ENCODE results near the gene SDR39U1.
"Not testable (repeated sequence)": the region's sequence is repeated elsewhere in the genome, so short reads cannot be mapped to it uniquely, and the experiment has no call there.

SDR39U1 gene, protein sequence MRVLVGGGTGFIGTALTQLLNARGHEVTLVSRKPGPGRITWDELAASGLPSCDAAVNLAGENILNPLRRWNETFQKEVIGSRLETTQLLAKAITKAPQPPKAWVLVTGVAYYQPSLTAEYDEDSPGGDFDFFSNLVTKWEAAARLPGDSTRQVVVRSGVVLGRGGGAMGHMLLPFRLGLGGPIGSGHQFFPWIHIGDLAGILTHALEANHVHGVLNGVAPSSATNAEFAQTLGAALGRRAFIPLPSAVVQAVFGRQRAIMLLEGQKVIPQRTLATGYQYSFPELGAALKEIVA

DNA sequence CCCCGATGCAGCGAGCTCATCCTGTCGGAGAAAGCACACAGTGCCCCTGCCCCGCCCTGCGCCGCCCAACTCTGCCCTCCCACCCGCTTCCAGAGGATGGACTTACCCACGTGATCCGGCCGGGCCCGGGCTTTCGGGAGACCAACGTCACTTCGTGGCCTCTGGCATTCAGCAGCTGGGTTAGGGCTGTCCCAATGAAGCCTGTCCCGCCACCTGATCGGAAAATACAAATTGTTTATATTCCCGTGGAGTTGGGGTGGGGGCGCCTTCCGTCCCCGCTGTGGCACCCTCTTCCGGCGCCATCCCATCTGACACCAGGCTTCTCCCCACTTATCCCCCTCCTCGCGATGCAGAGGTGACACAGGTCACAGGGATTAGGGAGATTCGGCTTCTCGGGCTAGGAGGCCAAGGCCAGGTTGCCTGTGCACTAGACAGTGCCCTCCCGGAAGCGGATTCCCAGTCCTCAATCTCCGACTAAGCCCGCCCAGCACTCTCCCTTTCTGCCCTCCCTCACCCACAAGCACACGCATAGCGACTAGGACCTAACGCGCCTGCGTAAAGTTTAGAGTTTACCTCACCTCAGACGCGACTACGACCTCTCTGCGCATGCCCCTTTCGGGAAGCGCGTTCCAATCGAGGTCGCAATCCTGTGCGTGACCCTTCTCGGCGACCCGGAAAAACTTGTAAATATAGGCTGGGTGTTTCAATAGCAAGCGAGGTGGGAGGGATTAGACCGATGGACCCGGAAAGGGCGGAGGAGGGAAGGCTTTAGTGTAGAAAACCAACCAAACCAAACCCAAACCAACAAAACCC, at the start of gene SDR39U1:
TSS of gene SDR39U1 (minus strand) at position 537 of the 813 bp plus-strand sequence. CDS start at position 530, 7 bp downstream.
- peak; percentile 99 for DNase-seq (ENCODE audit: low spot score)

DNA sequence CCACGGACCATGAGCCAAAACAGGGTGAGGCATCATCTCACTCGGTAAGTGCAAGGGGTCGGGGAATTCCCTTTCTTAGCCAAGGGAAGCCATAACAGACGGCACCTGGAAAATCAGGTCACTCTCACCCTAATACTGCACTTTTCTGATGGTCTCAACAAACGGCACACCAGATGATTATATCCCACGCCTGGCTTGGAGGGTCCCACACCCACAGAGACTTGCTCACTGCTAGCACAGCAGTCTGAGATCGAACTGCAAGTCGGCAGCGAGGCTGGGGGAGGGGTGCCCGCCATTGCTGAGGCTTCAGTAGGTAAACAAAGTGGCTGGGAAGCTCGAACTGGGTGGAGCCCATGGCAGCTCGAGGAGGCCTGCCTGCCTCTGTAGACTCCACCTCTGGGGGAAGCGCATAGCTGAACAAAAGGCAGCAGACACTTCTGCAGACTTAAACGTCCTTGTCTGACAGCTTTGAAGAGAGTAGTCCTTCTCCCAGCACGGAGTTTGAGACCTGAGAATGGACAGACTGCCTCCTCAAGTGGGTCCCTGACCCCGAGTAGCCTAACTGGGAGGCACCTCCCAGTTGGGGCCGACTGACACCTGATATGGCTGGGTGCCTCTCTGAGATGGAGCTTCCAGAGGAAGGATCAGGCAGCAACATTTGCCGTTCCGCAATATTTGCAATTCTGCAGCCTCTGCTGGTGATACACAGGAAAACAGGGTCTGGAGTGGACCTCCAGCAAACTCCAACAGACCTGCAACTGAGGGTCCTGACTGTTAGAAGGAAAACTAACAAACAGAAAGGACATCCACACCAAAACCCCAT, 49.2 kb upstream of the SDR39U1 start:
- DNase-seq (ENCODE audit: low spot score): not testable (repeated sequence)

DNA sequence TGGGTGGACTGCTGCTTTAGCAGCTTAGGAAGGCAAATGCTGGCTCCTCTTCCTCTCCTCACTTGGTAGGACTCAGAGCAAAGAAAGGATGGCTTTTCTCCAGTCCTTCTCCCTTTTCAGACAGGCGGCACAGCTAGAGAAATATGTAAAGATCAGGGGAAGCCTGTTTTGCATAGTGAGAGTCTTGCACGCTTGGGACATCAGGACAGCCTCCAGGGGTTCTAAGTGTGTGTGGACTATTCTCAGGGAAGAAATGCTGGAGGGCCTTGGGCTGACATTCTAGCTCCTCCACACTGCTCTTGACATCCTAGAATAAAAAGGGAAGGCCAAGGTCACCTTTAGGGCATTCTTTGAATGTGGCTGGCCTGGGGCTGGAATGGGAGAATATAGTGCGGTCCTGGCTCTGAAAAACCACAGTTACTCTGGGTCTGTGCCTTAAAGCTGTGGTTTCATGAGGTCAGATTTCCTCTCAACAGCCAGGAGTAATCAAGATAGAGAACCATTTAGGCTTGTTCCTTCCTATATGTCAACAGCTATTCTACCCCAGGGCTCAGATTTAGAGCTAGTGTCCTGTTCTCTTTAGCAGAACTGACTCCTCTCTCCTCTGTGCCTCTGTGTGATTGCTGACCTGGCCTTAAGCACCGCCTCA, 41.2 kb upstream of the SDR39U1 start:
- peak; percentile 30 for DNase-seq (ENCODE audit: low spot score)

DNA sequence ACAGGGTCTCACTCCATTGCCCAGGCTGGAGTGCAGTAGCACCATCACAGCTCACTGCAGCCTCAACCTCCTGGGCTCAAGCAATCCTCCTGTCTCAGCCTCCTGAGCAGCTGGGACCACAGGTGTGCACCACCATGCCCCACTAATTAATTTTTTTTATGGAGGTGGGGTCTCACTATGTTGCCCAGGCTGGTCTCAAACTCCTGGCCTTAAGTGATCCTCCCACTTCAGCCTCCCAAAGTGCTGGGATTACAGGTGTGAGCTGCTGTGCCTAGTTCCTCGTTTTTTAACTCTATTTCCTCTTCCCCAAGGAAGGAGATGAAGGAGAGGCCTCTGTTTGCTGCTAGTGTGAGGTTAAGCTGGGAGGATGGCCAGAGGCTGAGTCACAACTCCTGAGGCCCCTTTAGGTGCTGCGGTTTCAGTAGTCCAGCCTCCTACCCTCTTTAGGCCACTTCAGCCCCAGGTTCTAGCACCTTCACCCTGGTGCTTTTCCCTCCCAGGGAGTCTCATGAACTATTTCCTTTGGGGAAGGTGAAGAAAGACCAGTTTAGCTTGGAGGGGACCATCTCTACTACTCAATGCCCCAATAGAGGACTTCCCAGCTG, 40.2 kb upstream of the SDR39U1 start:
- DNase-seq (ENCODE audit: low spot score): not testable (repeated sequence)

DNA sequence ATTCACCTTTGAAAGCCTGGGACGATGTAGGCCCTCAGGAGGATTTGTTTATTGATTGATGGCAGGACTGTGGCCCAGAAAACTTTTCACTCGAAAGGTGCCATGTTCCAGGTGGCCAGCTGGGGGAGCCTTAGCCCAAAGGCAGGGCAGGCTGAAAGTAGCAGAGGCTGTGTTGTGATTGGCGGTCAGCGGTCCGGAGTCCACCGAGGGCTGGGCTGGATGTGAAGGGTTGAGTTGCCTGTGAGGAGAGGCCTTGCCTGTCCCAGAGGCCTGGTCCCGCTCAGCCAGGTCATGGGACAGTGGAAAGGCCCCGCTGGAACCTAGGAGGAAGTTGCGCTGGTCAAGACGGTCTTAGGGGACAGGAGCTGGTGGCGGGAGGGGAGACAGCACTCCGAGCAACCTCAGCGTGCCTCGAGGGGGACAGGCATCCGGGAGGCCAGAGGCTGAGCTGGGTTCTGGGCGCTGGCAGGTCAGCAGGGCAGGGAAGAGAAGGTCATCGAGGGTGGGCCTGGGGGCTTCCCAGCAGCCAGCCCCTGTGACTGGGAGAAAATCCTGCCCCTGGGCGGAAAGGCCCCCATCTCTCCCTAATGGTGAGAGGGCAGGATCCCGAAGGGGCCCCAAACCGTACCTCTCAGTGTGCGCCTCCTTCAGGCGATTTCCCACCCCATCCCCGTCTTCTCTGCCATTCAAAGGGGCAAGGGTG, 39.2 kb upstream of the SDR39U1 start:
- peak; percentile 60 for DNase-seq (ENCODE audit: low spot score)

DNA sequence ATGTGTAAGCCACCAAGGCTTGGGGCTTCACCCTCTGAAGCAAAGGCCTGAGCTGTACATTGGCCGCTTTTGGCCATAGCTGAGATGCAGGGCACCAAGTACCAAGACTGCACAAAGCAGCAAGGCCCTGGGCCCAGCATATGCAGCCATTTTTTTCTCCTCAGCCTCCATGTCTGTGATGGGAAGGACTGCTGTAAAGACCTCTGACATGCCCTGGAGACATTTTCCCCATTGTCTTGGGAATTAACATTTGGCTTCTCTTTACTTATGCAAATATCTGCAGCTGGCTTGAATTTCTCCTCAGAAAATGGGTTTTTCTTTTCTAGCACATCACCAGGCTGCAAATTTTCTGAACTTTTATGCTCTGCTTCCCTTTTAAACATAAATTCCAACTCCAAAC, 37.4 kb upstream of the SDR39U1 start:
- DNase-seq (ENCODE audit: low spot score): not testable (repeated sequence)

DNA sequence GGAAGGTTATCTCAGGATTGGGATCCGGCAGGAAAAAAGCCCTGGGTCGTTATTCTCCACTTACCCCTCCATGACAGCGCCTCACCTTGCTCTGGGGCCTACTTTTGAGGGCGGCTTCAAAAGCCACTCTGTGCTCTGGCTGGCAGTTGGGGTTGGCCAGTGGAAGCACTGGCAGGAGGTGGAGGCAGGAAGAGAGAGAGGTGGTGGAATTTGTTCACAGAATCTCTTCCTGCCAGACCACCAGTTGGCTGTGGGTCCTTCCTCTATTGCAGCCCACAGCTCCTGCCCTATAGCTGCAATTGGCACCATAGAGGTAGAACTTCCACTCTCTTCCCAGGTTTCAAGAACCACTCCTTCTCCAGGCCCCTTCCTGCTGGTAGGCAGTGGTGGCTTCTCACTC, 32.7 kb upstream of the SDR39U1 start:
- DNase-seq (ENCODE audit: low spot score): no peak

DNA sequence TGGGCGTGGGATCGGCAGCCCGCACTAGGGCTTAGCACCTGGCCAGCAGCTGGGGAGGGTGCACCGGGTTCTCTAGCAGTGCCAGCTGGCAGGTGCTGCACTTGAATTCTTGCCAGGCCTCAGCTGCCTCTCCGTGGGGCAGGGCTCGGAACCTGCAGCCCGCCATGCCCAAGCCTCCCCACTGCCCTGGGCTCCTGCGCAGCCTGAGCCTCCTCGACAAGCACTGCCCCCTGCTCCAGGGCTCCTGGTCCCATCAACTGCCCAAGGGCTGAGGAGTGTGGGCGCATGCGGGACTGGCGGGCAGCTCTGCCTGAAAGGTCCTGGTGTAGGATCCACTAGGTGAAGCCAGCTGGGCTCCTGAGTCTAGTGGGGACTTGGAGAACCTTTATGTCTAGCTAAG, 30.6 kb upstream of the SDR39U1 start:
- no peak for DNase-seq (ENCODE audit: low spot score)

DNA sequence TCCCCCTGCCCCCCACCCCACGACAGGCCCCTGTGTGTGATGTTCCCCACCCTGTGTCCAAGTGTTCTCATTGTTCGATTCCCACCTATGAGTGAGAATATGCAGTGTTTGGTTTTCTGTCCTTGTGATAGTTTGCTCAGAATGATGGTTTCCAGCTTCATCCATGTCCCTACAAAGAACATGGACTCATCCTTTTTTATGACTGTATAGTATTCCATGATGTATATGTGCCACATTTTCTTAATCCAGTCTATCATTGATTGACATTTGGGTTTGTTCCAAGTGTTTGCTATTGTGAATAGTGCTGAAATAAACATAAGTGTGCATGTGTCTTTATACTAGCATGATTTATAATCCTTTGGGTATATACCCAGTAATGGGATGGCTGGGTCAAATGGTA, 27.9 kb upstream of the SDR39U1 start:
- DNase-seq (ENCODE audit: low spot score): not testable (repeated sequence)

DNA sequence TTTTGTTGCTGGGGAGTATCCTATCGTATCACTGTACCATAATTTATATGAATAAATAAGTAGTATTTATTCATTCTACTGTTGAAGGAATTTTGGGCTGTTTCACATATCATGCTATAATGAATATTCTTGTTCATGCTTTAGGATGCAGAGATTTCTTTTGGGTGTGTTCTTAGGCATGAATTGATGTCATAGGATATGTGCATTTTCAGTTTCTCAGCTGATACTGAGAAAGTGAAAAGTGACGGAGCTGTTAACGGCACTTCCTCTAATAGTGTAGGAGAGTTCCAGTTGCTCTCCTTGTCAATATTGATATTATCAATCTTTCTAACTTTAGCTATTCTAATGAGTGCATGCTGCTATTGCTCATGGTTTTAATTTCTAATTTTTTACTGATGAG, 23.2 kb upstream of the SDR39U1 start:
- no peak for DNase-seq (ENCODE audit: low spot score)

DNA sequence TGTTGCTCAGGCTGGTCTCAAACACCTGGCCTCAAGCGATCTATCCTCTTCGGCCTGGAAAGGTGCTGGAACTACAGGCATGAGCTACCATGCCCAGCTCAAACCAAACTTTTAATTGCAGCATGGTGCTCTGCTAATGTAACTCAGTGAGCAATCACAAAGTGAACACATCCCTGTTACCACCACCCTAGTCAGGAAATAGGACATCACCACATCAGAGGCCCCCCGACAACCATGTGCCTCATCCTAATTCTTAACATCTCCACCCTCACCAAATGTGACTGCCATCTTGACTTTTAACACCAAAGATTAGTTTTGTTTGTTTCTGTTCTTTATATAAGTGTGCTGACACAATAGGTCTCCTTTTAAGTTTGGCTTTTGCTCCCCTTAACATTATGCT, 22.8 kb upstream of the SDR39U1 start:
- DNase-seq (ENCODE audit: low spot score): no peak

DNA sequence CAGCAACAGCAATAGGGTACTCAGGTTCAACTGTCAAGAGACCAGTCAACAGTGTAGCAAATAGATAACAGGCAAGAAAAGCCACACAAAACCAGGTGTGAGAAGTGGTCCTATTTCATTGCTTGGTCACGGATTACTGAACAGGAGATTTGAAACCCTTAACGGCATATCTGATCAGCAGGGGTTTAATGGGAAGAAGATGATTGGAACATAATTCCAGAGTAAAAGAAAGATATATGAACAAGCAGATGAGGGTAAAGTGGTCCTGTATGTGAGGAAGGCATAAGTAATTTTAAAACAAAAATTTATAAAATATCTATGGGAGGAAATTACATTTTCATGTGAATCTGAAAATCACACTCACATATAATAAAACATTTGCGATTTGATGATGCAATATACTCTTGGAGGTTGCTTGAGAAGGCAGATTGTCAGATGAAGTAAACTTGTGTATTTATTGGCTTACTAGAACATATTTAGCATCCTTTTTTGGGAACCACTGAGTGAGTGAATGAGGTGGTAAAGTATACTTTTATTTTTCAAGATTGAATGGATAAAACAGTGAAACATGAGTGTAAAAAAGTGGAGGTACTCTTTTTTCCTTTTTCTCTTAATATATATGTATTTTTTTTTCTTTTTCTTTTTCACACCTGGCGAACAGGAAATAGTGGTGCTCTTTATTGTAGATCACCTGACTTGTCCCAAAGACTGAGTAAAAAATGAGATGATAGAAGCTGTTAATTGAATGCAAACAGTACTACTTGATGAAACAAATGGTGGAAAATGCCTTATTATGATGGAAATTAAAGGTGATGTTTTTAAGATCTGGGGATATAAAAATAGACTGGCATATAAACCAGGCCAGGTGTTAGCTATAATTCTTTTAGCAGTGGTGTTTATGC, 21.6 kb upstream of the SDR39U1 start:
- DNase-seq (ENCODE audit: low spot score): no peak

DNA sequence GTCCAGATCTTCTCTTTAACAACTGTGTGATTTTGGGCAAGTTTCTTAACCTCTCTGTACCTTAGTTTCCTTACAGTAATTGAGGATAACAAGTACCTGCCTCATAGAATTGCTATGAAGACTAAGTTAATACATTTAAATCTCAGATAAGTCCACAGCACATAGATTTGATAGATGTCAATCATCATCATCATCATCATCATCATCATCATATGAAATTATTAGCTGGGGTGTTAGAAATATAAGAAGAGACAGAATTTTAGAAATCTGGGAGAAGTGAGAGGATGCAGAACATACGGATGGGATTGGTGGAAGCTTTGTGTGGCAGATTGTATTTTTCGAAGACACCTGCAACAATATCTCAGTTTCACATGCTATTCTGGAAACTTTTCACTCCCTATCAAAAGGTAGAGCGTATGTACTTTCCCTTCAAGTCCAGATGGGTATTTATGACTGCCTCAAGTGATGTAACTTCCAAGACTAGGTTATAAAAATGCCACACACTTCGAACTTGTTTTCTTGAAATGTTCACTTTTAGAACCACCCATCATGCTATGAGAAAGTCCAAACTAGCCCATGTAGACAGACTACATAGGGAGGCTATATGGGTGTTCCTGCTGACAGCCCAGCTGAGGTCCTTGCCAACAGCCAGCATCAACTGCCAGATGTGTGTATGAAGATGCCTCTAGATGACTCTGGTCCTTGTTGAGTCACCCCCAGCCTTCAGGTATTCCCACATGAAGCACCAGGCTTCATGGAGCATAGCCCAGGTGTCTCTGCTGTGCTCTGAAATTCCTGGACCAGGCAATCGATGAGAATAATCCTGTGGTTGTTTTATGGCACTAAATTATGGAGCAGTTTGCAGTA, 20.7 kb upstream of the SDR39U1 start:
- no peak for DNase-seq (ENCODE audit: low spot score)

DNA sequence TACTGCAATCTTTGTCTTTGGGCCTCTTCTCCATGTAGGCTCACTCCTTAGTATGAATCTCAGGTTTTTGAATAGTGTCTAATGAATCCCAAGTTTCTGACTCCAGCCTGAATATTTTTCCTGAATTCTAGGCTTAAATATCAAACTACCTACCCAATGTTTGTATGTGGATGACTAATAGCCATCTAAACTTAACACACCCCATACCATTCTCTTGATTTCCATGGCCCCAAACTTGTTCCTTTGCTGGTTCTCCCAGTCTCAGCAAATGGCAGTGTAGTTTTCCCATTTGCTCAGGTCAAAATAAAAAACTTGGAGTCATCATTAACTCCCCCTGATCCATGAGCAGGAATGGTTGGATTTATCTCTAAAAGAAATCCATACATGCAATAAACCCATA, 18.8 kb upstream of the SDR39U1 start:
- DNase-seq (ENCODE audit: low spot score): no peak

DNA sequence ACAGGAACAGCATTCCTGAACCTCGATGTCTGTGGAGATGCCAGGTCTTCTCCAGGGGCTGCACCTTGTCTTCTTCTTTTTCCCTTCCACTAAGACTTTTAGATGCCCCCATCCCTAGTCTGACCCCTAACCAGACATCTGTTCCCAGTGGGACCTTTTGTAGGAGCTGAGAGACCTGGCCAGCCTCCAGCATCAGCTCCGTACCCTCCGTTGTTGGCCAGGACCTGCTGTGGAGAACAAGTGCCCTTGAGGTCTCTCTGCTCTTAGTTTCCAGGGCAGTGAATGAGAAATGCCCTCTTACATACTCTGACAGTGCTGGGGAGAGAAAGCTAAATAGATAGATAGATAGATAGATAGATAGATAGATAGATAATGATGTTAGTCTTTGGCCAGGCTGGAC, 16.8 kb upstream of the SDR39U1 start:
- no peak for DNase-seq (ENCODE audit: low spot score)

DNA sequence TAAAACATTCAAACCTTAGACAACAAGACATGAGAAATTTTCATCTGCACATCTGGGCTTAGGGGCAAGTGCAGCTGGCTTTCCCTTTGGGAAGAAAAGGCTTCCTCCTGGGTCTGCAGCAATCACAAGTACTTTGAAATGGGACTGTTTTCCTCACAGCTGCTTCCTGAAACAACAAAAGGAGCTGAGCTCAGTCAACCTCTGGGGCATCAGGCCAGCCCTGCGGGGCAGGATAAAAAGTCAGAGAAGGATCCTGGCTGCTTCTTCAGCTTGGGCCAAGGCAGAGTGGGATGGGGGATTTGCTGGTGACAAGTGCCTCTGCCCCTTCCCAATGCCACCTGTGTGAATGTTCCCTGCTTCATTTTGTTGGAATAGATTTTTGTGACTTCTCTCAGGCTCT, 16.2 kb upstream of the SDR39U1 start:
- DNase-seq (ENCODE audit: low spot score): no peak

DNA sequence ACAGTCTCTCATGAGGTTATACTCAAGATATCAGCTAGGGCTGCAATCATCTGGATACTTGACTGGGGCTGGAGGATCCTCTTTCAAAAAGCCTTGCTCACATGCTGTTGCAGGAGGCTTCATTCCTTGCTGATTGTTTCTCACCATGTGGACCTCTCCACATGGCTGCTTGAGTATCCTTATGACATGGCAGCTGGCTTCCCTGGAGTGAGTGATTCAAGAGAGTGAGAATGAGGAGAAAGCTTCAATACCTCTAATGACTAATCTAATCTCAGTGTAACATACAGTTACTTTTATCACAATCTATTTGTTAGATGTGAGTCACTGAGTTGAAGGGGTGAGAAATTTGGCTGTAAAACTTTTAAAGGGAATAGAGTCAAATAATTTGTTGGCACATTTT, 14.4 kb upstream of the SDR39U1 start:
- no peak for DNase-seq (ENCODE audit: low spot score)

DNA sequence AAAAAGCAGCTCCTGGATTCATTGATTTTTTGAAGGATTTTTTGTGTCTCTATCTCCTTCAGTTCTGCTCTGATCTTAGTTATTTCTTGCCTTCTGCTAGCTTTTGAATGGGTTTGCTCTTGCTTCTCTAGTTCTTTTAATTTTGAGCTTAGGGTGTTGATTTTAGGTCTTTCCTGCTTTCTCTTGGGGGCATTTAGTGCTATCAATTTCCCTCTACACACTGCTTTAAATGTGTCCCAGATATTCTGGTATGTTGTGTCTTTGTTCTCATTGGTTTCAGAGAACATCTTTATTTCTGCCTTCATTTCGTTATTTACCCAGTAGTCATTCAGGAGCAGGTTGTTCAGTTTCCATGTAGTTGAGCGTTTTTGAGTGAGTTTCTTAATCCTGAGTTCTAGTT, 8.3 kb upstream of the SDR39U1 start:
- not testable (repeated sequence) for DNase-seq (ENCODE audit: low spot score)

DNA sequence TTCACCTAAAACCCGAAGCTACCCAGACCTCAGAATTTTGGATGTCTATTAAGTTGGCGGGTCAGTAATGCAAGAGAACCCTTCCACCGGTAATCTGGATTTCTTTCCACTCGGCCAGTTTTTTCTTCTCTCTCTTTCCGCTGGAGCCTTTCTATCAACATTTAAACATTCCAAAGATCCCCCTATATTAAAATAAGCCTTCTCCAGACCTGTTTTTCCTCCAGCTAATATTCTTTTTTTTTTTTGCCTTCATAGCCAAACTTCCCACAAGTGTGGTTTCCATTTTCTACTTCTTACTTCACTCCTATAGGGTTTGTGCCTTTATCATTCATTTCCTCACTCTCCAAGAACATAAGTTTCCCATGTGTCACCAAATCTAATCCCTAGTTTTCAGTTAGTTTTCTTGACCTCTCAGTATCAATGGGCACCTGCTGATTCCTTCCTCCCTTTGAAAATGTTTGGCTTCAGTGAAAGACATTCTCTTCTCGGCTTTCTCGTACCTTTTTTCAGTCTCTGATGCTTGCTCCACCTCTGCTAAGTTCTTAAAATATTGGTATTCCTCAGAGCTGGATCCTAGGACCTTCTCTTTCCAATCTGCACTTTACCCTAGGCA, 583 bp upstream of the SDR39U1 start:
- DNase-seq (ENCODE audit: low spot score): no peak

Measured in activated CD4-positive, alpha-beta T cell treated with anti-CD3 and anti-CD28 coated beads, Interleukin-2, Interleukin-4, amounts not matched to agents 100 ng/mL and 50 ng/mL, durations not matched to agents 16 hours and 8 hours (primary cell).